ENCODE results near the gene HJV. TPM values are rescaled to one million over a fixed set of nuclear protein-coding genes. Genes with fewer than 3 reads are reported as not detected.
A peak's percentile ranks its signal among the peaks of the same experiment; 100 is the strongest.

HJV gene
- total and polyA plus RNA-seq, 2 of the 13 experiments (the other 11 are each of a cell fraction or from before 2014, with no cell fraction given): 0.18 TPM; not detected in 1

DNA sequence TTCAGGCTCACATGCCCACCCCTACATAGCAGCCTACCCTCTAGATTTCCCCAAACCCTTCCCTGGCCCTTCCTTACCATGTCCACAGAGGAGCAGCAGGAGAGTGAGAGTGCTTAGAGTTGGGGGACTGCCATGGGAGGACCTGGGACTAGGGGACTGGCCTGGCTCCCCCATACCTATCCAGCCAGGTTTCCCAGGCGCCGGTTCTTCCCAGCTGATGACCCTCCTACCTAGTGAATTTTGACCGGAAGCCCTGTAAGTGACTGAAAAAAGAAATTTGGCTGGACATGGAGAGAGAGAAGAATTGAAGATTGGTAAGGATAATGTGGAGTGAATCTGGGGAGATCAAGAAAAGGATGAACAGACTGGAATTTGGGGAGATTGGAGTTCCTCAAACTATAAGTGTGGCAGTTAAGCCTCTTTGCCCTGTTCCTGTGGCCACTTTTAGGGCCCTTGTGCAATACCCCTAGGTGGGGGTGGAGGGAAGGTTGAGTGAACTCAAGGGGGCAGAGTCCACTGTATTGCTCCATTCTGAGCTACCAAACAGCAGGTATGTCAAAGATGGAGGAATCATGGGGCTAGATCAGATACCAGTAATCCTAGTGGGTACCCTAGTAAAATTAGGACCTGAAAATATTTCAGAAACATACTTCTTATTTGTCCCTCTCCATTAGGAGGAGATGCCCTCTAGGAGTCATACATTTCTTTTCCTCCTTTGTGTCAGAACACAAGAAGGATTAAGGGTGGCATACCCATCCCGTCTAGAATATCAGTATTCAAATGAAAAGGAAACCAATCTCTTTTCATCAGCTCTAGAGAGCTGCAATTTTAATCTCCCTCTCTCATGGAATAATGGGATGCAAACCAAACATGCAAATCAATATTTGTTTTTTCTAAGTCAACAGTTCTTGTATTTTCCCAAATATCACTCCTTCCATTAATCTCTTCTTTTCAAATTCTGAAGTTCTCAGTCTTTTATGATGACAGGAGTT, 1.2 kb downstream of the HJV start (continued):
- no peak for TF ChIP-seq GLMP (CRISPR knock-in tag; IDR thresholded peaks at IDR 0.05; ENCODE audit: borderline replicate concordance)
- peak; percentile 39; the same call in 1 of the 2 replicates for TF ChIP-seq BCL6 (CRISPR knock-in tag; IDR thresholded peaks at IDR 0.05)
- TF ChIP-seq, protein P1, sequence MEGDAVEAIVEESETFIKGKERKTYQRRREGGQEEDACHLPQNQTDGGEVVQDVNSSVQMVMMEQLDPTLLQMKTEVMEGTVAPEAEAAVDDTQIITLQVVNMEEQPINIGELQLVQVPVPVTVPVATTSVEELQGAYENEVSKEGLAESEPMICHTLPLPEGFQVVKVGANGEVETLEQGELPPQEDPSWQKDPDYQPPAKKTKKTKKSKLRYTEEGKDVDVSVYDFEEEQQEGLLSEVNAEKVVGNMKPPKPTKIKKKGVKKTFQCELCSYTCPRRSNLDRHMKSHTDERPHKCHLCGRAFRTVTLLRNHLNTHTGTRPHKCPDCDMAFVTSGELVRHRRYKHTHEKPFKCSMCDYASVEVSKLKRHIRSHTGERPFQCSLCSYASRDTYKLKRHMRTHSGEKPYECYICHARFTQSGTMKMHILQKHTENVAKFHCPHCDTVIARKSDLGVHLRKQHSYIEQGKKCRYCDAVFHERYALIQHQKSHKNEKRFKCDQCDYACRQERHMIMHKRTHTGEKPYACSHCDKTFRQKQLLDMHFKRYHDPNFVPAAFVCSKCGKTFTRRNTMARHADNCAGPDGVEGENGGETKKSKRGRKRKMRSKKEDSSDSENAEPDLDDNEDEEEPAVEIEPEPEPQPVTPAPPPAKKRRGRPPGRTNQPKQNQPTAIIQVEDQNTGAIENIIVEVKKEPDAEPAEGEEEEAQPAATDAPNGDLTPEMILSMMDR (CRISPR knock-in tag; IDR thresholded peaks at IDR 0.05): peak; percentile 40
- TF ChIP-seq GABPB1 (CRISPR knock-in tag; IDR thresholded peaks at IDR 0.05): peak; percentile 25; the same call in 1 of the 2 replicates
- TF ChIP-seq ZNF160 (CRISPR knock-in tag; IDR thresholded peaks at IDR 0.05): no peak
- TF ChIP-seq ZNF12 (CRISPR knock-in tag; IDR thresholded peaks at IDR 0.05): peak; percentile 59; the same call in 1 of the 2 replicates
- TF ChIP-seq, protein P2, sequence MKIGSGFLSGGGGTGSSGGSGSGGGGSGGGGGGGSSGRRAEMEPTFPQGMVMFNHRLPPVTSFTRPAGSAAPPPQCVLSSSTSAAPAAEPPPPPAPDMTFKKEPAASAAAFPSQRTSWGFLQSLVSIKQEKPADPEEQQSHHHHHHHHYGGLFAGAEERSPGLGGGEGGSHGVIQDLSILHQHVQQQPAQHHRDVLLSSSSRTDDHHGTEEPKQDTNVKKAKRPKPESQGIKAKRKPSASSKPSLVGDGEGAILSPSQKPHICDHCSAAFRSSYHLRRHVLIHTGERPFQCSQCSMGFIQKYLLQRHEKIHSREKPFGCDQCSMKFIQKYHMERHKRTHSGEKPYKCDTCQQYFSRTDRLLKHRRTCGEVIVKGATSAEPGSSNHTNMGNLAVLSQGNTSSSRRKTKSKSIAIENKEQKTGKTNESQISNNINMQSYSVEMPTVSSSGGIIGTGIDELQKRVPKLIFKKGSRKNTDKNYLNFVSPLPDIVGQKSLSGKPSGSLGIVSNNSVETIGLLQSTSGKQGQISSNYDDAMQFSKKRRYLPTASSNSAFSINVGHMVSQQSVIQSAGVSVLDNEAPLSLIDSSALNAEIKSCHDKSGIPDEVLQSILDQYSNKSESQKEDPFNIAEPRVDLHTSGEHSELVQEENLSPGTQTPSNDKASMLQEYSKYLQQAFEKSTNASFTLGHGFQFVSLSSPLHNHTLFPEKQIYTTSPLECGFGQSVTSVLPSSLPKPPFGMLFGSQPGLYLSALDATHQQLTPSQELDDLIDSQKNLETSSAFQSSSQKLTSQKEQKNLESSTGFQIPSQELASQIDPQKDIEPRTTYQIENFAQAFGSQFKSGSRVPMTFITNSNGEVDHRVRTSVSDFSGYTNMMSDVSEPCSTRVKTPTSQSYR (CRISPR knock-in tag; IDR thresholded peaks at IDR 0.05; ENCODE audit: borderline replicate concordance): peak; percentile 95
- no peak for TF ChIP-seq SOX13 (IDR thresholded peaks at IDR 0.05)
- TF ChIP-seq SOX13 (CRISPR knock-in tag; conservative IDR thresholded peaks at IDR 0.05 in 1 of 2, IDR thresholded peaks at IDR 0.05 in 1 of 2): peak in 1 of 2 experiments; percentile 44; a peak in 1 of 4 replicates
- TF ChIP-seq ZNF512B (CRISPR knock-in tag; IDR thresholded peaks at IDR 0.05; ENCODE audit: borderline replicate concordance): no peak
- no peak for TF ChIP-seq ZNF768 (CRISPR knock-in tag; IDR thresholded peaks at IDR 0.05)
- peak; percentile 35; the same call in 1 of the 2 replicates for TF ChIP-seq YEATS2 (CRISPR knock-in tag; IDR thresholded peaks at IDR 0.05; ENCODE audit: borderline replicate concordance)
- TF ChIP-seq ZNF253 (CRISPR knock-in tag; IDR thresholded peaks at IDR 0.05; ENCODE audit: borderline replicate concordance): no peak
- no peak for TF ChIP-seq KMT2B (CRISPR knock-in tag; IDR thresholded peaks at IDR 0.05)
- no peak for TF ChIP-seq FOXM1 (CRISPR knock-in tag; IDR thresholded peaks at IDR 0.05)
- no peak for TF ChIP-seq HOXA9 (CRISPR knock-in tag; IDR thresholded peaks at IDR 0.05; ENCODE audit: borderline replicate concordance)
- TF ChIP-seq POGZ (CRISPR knock-in tag; IDR thresholded peaks at IDR 0.05): peak; percentile 75
- TF ChIP-seq XRCC5 (optimal IDR thresholded peaks at IDR 0.05; ENCODE audit: low read length): peak; percentile 28
